Esophagus squamous epithelium (tissue), 4 donors: ENCODE measurements around the gene ERG.

Source experiments
- POLR2A ChIP-seq, 4 donors: fragments of 450-650 bp; IDR thresholded peaks; one replicate each; pipeline ENCODE4 v1.6.1; 2017; ENCODE audit warnings: antibody characterized with exemption in 4 of 4, mild to moderate bottlenecking in 4 of 4, moderate library complexity in 3 of 4
- TF ChIP-seq, protein P1 (sequence below), 6 experiments: fragments of 450-650 bp in 4 of 6; fragments of 200-600 bp in 2 of 6; sonication (generic) in 2 of 6; IDR thresholded peaks; one replicate each; pipeline ENCODE4 v1.5.1; 2016 to 2019; ENCODE audit warnings: antibody characterized with exemption in 6 of 6, mild to moderate bottlenecking in 4 of 6, moderate library complexity in 4 of 6

DNA sequence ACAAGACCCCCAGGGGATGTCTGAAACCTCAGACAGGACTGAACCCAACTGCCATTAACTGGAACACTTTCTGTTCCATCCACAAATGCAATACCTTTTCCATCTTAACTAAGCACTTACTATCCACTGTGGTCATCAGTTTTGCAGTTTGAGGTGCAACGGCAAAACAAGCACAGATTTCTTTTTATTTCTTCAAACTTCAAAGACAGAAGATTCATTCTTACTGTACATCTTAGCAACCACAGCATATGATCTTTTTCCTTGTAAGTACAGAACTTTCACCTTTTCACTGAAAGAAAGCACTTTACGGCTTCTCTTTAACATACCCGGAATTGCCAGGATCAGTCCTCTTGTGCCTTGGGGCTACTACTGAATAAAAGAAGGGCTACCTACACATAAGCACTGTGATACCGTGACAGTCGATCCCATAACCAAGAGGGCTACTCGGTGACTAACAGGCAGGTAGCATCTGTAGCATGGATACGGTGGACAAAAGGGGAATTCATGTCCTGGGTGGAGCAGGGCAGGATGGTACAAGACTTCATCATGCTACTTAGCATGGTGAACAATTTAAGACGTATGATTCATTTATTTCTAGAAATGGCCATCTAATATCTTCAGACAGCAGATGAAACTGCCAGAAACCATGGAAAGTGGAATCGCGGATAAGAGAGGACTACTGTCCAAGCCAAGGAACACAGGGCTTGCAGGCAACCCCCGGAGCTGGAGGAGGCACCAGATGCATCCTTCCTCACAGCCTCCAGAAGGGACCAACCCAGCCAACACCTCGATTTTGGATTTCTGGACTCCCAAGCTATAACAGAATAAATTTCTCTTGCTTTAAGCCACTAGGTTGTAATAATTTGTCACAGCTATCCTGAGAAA lies 18.4 kb downstream of the ERG start:
- TF ChIP-seq POLR2A (IDR thresholded peaks at IDR 0.05) = no peak
- TF ChIP-seq, protein P1, sequence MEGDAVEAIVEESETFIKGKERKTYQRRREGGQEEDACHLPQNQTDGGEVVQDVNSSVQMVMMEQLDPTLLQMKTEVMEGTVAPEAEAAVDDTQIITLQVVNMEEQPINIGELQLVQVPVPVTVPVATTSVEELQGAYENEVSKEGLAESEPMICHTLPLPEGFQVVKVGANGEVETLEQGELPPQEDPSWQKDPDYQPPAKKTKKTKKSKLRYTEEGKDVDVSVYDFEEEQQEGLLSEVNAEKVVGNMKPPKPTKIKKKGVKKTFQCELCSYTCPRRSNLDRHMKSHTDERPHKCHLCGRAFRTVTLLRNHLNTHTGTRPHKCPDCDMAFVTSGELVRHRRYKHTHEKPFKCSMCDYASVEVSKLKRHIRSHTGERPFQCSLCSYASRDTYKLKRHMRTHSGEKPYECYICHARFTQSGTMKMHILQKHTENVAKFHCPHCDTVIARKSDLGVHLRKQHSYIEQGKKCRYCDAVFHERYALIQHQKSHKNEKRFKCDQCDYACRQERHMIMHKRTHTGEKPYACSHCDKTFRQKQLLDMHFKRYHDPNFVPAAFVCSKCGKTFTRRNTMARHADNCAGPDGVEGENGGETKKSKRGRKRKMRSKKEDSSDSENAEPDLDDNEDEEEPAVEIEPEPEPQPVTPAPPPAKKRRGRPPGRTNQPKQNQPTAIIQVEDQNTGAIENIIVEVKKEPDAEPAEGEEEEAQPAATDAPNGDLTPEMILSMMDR (IDR thresholded peaks at IDR 0.05) = no peak
